Measurements from ENCODE around the gene HINT2.

The HINT2 gene

DNA sequence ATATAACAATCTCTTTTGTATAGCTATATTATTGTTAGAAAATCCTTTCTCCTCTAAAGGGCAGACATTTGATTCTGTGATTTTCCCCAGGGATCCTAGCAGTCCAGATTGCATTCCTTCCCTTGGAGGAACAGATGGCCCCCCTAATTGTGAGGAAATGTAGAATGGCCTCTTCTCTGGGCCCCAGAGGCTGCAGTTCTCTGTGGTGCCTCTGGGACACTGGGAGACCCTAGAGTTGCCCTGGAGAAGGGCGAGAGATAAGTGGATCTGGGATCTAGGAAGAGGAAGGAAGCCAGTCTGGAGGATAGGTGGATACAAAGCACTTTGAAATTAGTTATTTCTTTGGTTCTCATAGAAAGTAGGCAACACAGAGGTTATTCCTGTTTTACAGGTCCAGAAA is 1.9 kb upstream of the HINT2 start:
- CTCF ChIA-PET: interaction anchor here (0.6 to 1.4 kb wide), 2 partner anchors 8 to 10 kb away, joined by 3 to 6 read pairs; no protein-coding TSS in a partner anchor
- POLR2A ChIA-PET: no interaction called here
- TF ChIP-seq, protein P1, sequence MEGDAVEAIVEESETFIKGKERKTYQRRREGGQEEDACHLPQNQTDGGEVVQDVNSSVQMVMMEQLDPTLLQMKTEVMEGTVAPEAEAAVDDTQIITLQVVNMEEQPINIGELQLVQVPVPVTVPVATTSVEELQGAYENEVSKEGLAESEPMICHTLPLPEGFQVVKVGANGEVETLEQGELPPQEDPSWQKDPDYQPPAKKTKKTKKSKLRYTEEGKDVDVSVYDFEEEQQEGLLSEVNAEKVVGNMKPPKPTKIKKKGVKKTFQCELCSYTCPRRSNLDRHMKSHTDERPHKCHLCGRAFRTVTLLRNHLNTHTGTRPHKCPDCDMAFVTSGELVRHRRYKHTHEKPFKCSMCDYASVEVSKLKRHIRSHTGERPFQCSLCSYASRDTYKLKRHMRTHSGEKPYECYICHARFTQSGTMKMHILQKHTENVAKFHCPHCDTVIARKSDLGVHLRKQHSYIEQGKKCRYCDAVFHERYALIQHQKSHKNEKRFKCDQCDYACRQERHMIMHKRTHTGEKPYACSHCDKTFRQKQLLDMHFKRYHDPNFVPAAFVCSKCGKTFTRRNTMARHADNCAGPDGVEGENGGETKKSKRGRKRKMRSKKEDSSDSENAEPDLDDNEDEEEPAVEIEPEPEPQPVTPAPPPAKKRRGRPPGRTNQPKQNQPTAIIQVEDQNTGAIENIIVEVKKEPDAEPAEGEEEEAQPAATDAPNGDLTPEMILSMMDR (IDR thresholded peaks at IDR 0.05; ENCODE audit: control extremely low read depth, extremely low read depth, low read depth, missing control alignments): no peak
- DNase-seq (ENCODE audit: extremely low spot score): no peak

DNA sequence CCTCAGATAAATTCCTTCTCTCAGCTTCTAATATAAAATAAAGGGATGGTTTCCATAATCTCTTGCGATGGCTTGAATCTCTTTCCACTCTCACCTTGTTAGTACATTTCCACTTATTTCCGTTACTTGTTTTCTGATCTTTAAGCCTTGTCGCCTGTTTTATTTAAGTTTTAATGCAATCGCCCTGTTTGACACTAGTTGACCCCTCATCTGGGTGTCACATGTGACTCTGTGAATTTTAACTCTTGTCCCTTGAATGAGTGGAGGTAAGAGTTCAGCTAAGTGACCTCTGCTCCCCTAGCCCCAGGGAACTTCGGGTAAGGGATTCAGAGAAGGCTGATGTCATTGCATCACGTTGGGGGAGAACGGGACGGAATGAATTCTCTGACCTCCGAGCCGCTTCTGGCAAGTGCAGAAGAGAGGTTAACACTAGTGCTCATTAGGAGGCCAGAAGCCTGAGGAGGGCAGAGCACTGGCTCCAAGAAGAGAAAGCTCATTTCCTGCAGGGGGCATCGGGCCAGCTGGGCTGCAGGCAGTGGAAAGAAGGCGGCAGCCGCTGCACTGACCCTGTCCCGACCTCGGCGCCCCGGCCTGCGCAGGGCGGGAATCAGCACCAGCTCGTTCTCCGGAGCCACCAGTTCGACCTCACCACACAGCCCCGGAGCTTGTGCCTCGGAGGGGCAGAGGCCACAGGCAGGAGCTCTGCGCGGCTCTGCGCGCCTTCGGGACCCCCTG is 569 bp downstream of the HINT2 start:
- peak; percentile 48 for DNase-seq (ENCODE audit: extremely low spot score)
- POLR2A ChIA-PET: interaction anchor here (1.0 to 1.2 kb wide), 2 partner anchors 44 to 82 kb away, joined by 3 to 4 read pairs; partner anchors contain the start of genes CREB3 and TLN1
- CTCF ChIA-PET: interaction anchor here (0.6 to 6.2 kb wide), 20 partner anchors 8 to 214 kb away, joined by 3 to 58 read pairs (median 4); partner anchors contain the start of genes FAM221B, RGP1 and TMEM8B

GRCh38 chr9:35813434-35814105 is 1.3 kb downstream of the HINT2 start:
- ChIA-PET POLR2A (interaction anchor here (1.2 kb wide), 1 partner anchor 45 kb away, joined by 3 read pairs; no protein-coding TSS in a partner anchor), CTCF (interaction anchor here (0.6 to 6.2 kb wide), 20 partner anchors 9 to 166 kb away, joined by 3 to 58 read pairs (median 6); partner anchors contain the start of genes CREB3, FAM221B, RGP1 and TLN1)
- TF ChIP-seq, protein P1 (IDR thresholded peaks at IDR 0.05; ENCODE audit: control extremely low read depth, extremely low read depth, low read depth, missing control alignments): peak; percentile 22
- no peak for DNase-seq (ENCODE audit: extremely low spot score)

More for the DNA sequence above, 569 bp downstream of the HINT2 start:
- TF ChIP-seq, protein P1 (IDR thresholded peaks at IDR 0.05; ENCODE audit: control extremely low read depth, extremely low read depth, low read depth, missing control alignments): peak; percentile 18

DNA sequence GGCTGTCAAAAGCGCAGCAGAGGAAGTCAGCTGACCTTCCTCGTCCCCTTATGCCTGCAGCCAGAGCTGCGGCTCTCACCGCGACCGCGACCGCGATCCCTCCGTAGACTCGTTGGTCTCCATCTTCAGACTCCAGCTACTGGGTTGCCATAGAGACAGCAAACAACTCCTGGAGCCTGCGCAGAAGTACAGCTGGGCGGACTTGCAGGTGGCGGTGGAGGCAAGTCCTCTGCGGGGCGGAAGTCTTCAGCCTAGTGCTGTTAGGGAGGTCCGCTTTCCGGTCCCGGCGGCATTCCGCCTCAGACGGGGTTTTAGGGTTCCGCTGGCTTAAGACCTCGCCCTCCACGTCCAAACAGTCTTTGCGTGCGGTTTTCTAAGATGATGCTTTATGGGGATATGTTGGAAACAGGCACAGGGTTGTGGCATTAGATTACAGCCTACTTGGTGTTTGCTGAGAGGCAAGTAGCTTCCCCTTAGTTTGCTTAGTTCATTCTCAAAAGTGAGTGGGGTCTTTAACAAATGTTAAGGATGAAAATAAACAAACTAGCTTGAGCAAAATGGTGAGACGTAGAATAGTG is 2.7 kb downstream of the HINT2 start, which contains the start of gene SPAG8:
Gene SPAG8, minus strand, starts transcription at position 238 of the 578 bp plus-strand sequence. Its CDS starts 115 bp downstream, at position 123.
- TF ChIP-seq, protein P1 (IDR thresholded peaks at IDR 0.05; ENCODE audit: control extremely low read depth, extremely low read depth, low read depth, missing control alignments): no peak
- CTCF ChIA-PET: interaction anchor here (0.8 to 6.2 kb wide), 20 partner anchors 11 to 208 kb away, joined by 3 to 58 read pairs (median 4); partner anchors contain the start of genes CREB3, FAM221B, TLN1 and TMEM8B
- peak; percentile 95 for DNase-seq (ENCODE audit: extremely low spot score)
- POLR2A ChIA-PET: no interaction called here

GRCh38 chr9:35811381-35812024 is 3.3 kb downstream of the HINT2 start:
- DNase-seq (ENCODE audit: extremely low spot score): no peak
- TF ChIP-seq, protein P1 (IDR thresholded peaks at IDR 0.05; ENCODE audit: control extremely low read depth, extremely low read depth, low read depth, missing control alignments): no peak
- ChIA-PET POLR2A (no interaction called here), CTCF (interaction anchor here (1.0 to 6.2 kb wide), 17 partner anchors 11 to 208 kb away, joined by 3 to 58 read pairs (median 5); partner anchors contain the start of genes CREB3, FAM221B, TLN1 and TMEM8B)

Measured in GM10248 (cell line).